ENCODE measurements around the gene ADAT3. TPM values are rescaled to one million over a fixed set of nuclear protein-coding genes. Genes with fewer than 3 reads are reported as not detected.

The ADAT3 gene
- polyA plus RNA-seq (2013, experiment 1 of 2): 6.6 TPM
- 6.4 TPM for polyA plus RNA-seq (2013, experiment 2 of 2)

DNA sequence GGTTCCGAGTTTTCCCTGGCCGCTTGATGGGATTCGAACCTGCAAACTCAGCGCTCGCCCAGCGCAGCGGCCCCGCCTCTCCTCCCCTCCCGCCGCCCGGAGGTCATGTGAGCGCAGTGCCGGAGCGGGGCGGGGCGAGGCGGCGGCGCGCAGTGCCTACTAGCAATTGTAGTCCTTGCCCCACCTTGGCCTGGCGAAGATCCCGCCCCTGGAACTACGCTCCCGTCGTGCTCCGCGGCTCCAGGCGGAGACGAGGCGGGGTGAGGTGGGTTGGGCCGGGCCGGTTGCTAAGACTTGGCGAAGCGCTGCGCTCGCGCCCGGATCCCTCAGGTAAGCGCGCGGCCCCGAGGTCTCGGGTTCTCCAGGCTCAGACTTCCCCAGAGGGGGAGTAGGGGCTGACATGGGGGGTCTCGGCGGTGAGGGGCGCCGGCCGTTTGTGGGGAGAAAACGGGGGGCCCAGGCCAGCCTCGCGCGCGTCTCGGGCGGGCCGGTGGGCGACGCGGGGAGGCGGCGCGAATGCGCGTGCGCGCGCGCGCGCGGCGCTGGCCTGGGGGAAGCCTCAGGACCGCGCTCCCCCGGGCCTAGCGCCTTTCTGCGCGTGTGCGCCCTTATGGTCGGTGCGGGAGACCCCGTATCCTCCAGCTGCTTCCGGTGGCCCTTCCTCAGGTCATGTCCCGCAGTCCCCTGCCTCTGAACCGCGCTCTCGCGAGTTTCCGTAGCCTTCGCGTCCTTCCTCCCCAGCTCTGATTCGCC is at the start of gene ADAT3, which contains the start of gene SCAMP4:
ADAT3 (plus strand) TSS at position 290 of the 753 bp plus-strand sequence. CDS start 6,649 bp downstream, outside the sequence.
SCAMP4 (plus strand) TSS at position 290 of the 753 bp plus-strand sequence. CDS start 9,621 bp downstream, outside the sequence.
- Histone ChIP-seq H3K56ac (ENCODE audit: low read length) (peak within 1 kb of the TSS; percentile 93), H2BK15ac (replicated peaks; ENCODE audit: low read depth) (no peak within 1 kb of the TSS), H3K79me1 (ENCODE audit: low read length) (peaks cover 13% of the 10 kb centered on the region), H3K4me2 (ENCODE audit: low read length) (peak within 1 kb of the TSS; percentile 78), H2BK5ac (ENCODE audit: low read length) (no peak within 1 kb of the TSS), H3K23ac (ENCODE audit: low read length) (peak within 1 kb of the TSS; percentile 66), H3K4me3 (ENCODE audit: low read length) (peak within 1 kb of the TSS; percentile 73), H3K27ac (ENCODE audit: low read depth, low read length) (peak within 1 kb of the TSS; percentile 91), H2BK120ac (ENCODE audit: low read depth, low read length) (no peak within 1 kb of the TSS), H3K27me3 (ENCODE audit: insufficient read depth, low read length, poor library complexity) (no peaks in the 10 kb centered on the region), H4K5ac (ENCODE audit: low read length) (no peak within 1 kb of the TSS), H3K79me2 (ENCODE audit: control insufficient read depth, insufficient read depth, low read length) (peaks cover 37% of the 10 kb centered on the region), H3K9ac (ENCODE audit: low read length) (peak within 1 kb of the TSS; percentile 93), H3K4me1 (ENCODE audit: control insufficient read depth, low read depth, low read length) (no peaks in the 10 kb centered on the region), H2AK5ac (ENCODE audit: low read length) (no peak within 1 kb of the TSS), H3K36me3 (ENCODE audit: control insufficient read depth, insufficient read depth, low read length) (peaks cover 1% of the 10 kb centered on the region), H3K4ac (ENCODE audit: low read depth, low read length) (peak within 1 kb of the TSS; percentile 44), H4K8ac (ENCODE audit: low read depth, low read length) (no peak within 1 kb of the TSS), H3K18ac (ENCODE audit: low read length) (peak within 1 kb of the TSS; percentile 69)
- peak; percentile 100 for DNase-seq
- WGBS (ENCODE audit: extremely low coverage, insufficient coverage, low lambda C conversion rate): no CpG with 5 or more reads among the region's 92 CpGs

DNA sequence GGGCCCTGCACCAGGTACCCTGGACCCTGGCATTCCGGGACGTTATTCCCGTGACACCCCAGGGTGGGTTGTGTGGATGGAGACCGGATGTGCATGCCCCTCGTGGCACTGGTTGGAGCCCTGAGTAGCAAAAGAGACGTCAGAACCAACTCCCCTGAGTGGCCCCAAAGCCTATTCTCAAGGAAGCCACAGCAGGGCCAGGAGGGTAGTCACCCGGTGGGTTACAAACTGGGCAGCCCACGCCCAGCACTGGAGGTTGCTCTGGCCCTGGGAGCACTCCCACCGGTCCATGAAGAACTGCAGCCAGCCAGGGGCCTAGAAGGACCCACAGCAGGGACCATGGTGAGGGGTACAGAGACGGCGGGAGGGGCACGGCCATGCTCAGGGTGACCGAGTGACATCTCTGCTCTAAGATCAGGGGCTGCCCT is 49.4 kb upstream of the ADAT3 start:
- Histone ChIP-seq H3K79me1 (ENCODE audit: low read length) (peaks cover 16% of the 10 kb centered on the region), H3K27ac (ENCODE audit: low read depth, low read length) (peak overlapping the region; percentile 2), H4K8ac (ENCODE audit: low read depth, low read length) (no peak overlapping the region), H3K4me3 (ENCODE audit: low read length) (no peak overlapping the region), H2BK120ac (ENCODE audit: low read depth, low read length) (no peak overlapping the region), H2BK15ac (replicated peaks; ENCODE audit: low read depth) (no peak overlapping the region), H2AK5ac (ENCODE audit: low read length) (no peak overlapping the region), H2BK5ac (ENCODE audit: low read length) (no peak overlapping the region), H3K79me2 (ENCODE audit: control insufficient read depth, insufficient read depth, low read length) (peaks cover 48% of the 10 kb centered on the region), H3K36me3 (ENCODE audit: control insufficient read depth, insufficient read depth, low read length) (no peaks in the 10 kb centered on the region), H3K23ac (ENCODE audit: low read length) (peak overlapping the region; percentile 68), H3K4ac (ENCODE audit: low read depth, low read length) (peak overlapping the region; percentile 29), H3K9ac (ENCODE audit: low read length) (peak overlapping the region; percentile 61), H3K18ac (ENCODE audit: low read length) (no peak overlapping the region), H4K5ac (ENCODE audit: low read length) (no peak overlapping the region), H3K56ac (ENCODE audit: low read length) (peak overlapping the region; percentile 93), H3K4me1 (ENCODE audit: control insufficient read depth, low read depth, low read length) (peaks cover 15% of the 10 kb centered on the region), H3K27me3 (ENCODE audit: insufficient read depth, low read length, poor library complexity) (no peaks in the 10 kb centered on the region), H3K4me2 (ENCODE audit: low read length) (peak overlapping the region; percentile 8)
- no CpG with 5 or more reads among the region's 13 CpGs for WGBS (ENCODE audit: extremely low coverage, insufficient coverage, low lambda C conversion rate)
- DNase-seq: no peak

DNA sequence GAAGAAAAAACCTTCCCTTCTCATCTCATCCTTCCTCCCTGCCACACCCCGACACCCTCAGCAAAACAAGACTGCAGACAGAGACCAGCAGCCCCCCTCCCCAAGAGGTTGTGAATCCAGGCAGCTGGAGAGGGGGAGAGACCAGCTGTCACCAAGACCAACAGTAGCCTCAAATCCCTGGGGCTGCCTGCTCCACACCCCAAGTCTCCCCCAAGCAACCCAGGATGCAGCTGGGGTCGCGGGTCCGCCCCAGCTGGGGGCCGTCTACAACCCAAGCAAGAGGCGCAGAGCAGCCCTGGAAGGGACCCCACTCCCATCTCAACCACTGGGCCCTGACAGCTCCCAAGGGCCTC is 48.9 kb upstream of the ADAT3 start:
- Histone ChIP-seq H3K4me1 (ENCODE audit: control insufficient read depth, low read depth, low read length) (peaks cover 20% of the 10 kb centered on the region), H2BK15ac (replicated peaks; ENCODE audit: low read depth) (no peak overlapping the region), H3K27ac (ENCODE audit: low read depth, low read length) (no peak overlapping the region), H3K4me2 (ENCODE audit: low read length) (peak overlapping the region; percentile 57), H2AK5ac (ENCODE audit: low read length) (peak overlapping the region; percentile 2), H3K4me3 (ENCODE audit: low read length) (no peak overlapping the region), H3K36me3 (ENCODE audit: control insufficient read depth, insufficient read depth, low read length) (no peaks in the 10 kb centered on the region), H3K27me3 (ENCODE audit: insufficient read depth, low read length, poor library complexity) (no peaks in the 10 kb centered on the region), H3K18ac (ENCODE audit: low read length) (peak overlapping the region; percentile 1), H3K9ac (ENCODE audit: low read length) (peak overlapping the region; percentile 61), H3K23ac (ENCODE audit: low read length) (peak overlapping the region; percentile 100), H2BK120ac (ENCODE audit: low read depth, low read length) (no peak overlapping the region), H4K8ac (ENCODE audit: low read depth, low read length) (no peak overlapping the region), H2BK5ac (ENCODE audit: low read length) (no peak overlapping the region), H3K79me2 (ENCODE audit: control insufficient read depth, insufficient read depth, low read length) (peaks cover 52% of the 10 kb centered on the region), H3K79me1 (ENCODE audit: low read length) (peaks cover 19% of the 10 kb centered on the region), H3K56ac (ENCODE audit: low read length) (peak overlapping the region; percentile 93), H3K4ac (ENCODE audit: low read depth, low read length) (no peak overlapping the region), H4K5ac (ENCODE audit: low read length) (no peak overlapping the region)
- no CpG with 5 or more reads among the region's 6 CpGs for WGBS (ENCODE audit: extremely low coverage, insufficient coverage, low lambda C conversion rate)
- no peak for DNase-seq

DNA sequence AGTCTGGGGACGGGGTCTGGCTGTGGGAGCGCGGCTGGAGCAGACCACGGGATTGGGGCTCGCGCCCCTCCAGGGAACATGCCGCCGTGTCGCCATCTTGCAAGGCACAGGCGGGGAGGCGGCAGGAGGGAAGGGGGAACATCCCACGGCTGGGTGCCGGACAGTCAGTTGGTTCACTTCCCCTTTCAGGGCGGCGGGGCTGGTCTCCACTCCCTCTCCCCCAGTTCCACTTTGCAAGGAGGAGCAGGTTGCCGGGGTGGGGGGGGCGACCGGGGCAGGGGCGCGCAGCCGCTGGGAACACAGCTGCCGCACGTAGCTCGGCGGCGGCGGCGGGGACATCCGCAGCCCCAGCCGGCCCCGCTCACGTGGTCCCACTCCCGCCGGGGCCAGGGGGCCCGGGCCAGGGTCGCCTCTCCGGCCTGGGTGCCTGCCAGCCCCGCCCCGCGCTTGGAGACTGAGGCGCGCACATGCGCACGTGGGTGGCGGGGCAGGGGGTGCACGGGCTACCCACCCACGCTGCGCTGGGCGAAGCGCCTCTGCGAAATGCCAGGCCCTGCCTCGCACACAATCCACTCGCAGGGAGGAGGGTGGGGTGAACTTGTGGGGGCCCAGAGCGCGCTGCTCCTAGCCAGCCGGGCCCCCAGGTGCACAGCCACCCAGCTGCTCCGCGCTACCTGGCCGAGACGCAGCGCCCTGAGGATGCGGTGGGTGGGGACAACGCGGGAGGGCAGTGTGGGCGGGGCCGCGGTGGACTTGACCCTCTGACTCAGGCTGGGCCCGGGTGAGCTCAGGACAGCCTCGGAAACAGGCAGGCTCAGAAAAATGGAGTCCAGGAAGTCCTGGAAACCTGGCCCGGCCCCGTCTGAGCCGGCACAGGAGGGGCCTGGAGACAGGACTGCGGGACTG is 48.2 kb upstream of the ADAT3 start:
- Histone ChIP-seq H3K4me2 (ENCODE audit: low read length) (peak overlapping the region; percentile 86), H3K36me3 (ENCODE audit: control insufficient read depth, insufficient read depth, low read length) (no peaks in the 10 kb centered on the region), H3K4ac (ENCODE audit: low read depth, low read length) (peak overlapping the region; percentile 4), H4K5ac (ENCODE audit: low read length) (no peak overlapping the region), H4K8ac (ENCODE audit: low read depth, low read length) (no peak overlapping the region), H3K56ac (ENCODE audit: low read length) (peak overlapping the region; percentile 93), H3K79me2 (ENCODE audit: control insufficient read depth, insufficient read depth, low read length) (peaks cover 59% of the 10 kb centered on the region), H3K9ac (ENCODE audit: low read length) (peak overlapping the region; percentile 75), H3K27ac (ENCODE audit: low read depth, low read length) (peak overlapping the region; percentile 21), H3K18ac (ENCODE audit: low read length) (peak overlapping the region; percentile 23), H2BK15ac (replicated peaks; ENCODE audit: low read depth) (no peak overlapping the region), H3K79me1 (ENCODE audit: low read length) (peaks cover 20% of the 10 kb centered on the region), H3K4me1 (ENCODE audit: control insufficient read depth, low read depth, low read length) (peaks cover 21% of the 10 kb centered on the region), H3K27me3 (ENCODE audit: insufficient read depth, low read length, poor library complexity) (no peaks in the 10 kb centered on the region), H2BK5ac (ENCODE audit: low read length) (no peak overlapping the region), H2BK120ac (ENCODE audit: low read depth, low read length) (no peak overlapping the region), H2AK5ac (ENCODE audit: low read length) (peak overlapping the region; percentile 2), H3K4me3 (ENCODE audit: low read length) (peak overlapping the region; percentile 30), H3K23ac (ENCODE audit: low read length) (peak overlapping the region; percentile 100)
- no CpG with 5 or more reads among the region's 73 CpGs for WGBS (ENCODE audit: extremely low coverage, insufficient coverage, low lambda C conversion rate)
- peak; percentile 86 for DNase-seq

DNA sequence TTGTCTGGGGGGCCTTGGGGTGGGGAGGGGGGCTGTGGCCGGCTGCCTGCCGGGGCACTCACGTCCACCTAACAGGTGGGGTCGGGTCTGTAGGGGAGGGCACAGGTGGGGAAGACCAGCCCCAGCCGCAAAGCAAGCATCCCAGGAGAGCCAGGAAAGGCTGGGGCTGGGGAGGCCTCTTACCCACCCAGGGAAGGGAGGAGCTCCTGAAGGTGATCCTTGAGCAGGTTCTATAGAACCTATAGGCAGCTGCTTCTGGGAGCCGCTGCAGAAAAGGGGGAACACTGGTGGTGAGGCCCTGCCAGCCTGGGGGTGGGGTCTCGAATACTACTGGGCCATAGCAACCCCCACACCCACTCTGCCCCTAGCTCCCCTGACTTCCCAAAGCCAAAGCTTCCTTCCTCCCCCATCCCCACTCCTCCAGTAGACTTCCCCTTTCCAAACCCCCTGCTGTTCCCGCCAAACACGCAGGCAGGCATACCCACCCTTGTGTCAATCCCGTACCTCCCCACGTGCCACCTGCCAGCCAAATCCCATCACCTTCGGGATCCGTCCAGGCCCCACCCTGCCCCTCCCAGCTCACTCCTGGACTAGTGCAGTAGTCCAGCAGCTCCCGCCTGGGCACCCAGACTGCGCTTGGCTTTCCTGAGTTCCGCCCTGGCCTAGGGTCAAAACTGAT is 47.4 kb upstream of the ADAT3 start:
- no peaks in the 10 kb centered on the region for H3K27me3 ChIP-seq (ENCODE audit: insufficient read depth, low read length, poor library complexity)
- no peak overlapping the region for H3K23ac ChIP-seq (ENCODE audit: low read length)
- peaks cover 20% of the 10 kb centered on the region for H3K79me1 ChIP-seq (ENCODE audit: low read length)
- H3K56ac ChIP-seq (ENCODE audit: low read length): peak overlapping the region; percentile 93
- H4K8ac ChIP-seq (ENCODE audit: low read depth, low read length): no peak overlapping the region
- no peak overlapping the region for H2BK5ac ChIP-seq (ENCODE audit: low read length)
- no peak overlapping the region for H2BK15ac ChIP-seq (replicated peaks; ENCODE audit: low read depth)
- peak overlapping the region; percentile 75 for H3K9ac ChIP-seq (ENCODE audit: low read length)
- no peak overlapping the region for H4K5ac ChIP-seq (ENCODE audit: low read length)
- DNase-seq: no peak
- no peaks in the 10 kb centered on the region for H3K36me3 ChIP-seq (ENCODE audit: control insufficient read depth, insufficient read depth, low read length)
- H3K79me2 ChIP-seq (ENCODE audit: control insufficient read depth, insufficient read depth, low read length): peaks cover 64% of the 10 kb centered on the region
- H3K4me3 ChIP-seq (ENCODE audit: low read length): no peak overlapping the region
- peak overlapping the region; percentile 23 for H3K18ac ChIP-seq (ENCODE audit: low read length)
- H3K4me2 ChIP-seq (ENCODE audit: low read length): no peak overlapping the region
- H2AK5ac ChIP-seq (ENCODE audit: low read length): no peak overlapping the region
- no peak overlapping the region for H2BK120ac ChIP-seq (ENCODE audit: low read depth, low read length)
- WGBS (ENCODE audit: extremely low coverage, insufficient coverage, low lambda C conversion rate): no CpG with 5 or more reads among the region's 16 CpGs
- peak overlapping the region; percentile 21 for H3K27ac ChIP-seq (ENCODE audit: low read depth, low read length)
- peaks cover 21% of the 10 kb centered on the region for H3K4me1 ChIP-seq (ENCODE audit: control insufficient read depth, low read depth, low read length)
- H3K4ac ChIP-seq (ENCODE audit: low read depth, low read length): peak overlapping the region; percentile 4
